NK-92 treated with Interleukin-12 subunit alpha and Interleukin-12 subunit beta, amount 100 ng/mL, for 24 hours (cell line): Measurements from ENCODE around the gene HOXA13.

Experiments
- DNase-seq: peaks from one replicate; lab custom pipeline; 2025; lab: John Stamatoyannopoulos, UW

Gene HOXA13

DNA sequence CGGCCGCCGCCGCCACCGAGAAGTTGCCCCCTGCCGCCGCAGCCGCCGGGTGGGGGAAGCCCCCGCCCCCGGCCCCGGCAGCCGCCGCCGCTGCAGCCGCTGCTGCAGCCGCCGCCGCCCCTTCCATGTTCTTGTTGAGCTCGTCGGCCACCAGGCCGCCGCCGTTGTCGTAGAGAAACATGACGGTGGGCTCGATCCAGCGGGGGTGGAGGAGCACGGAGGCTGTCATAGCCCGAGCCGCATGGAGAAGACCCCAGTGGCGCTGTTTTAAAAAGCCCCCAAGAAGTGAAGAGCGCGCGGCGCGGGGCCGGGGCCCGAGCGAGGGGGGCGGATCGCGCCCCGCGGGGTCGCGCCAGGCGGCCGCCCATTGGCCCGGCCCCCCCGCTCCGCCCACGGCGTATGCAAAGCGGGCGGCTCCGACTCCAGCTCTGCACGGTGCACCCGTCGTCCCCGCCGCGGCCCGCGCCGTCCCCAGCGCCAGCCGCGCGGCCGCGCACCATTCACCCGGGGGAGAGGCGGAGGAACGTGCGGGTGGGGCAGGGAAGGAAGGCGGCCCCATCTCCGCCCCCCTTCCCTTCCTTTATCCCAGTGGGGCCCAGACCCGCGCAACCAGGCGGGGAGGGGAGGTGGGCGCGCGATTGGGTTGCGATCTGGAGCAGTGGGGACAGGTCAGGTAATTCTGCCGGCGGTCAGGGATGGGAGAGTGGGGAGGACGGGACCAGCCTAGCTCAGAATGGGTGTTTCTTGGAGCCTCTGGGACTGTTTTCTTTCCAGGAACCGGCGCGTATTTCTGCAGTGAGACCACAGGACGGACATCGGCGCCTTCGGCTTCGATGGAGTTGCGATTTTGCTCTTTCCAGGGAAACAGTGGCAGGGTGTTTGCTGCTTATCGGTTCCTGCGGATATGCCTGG is at the start of gene HOXA13:
Gene HOXA13, minus strand, starts transcription at position 243 of the 912 bp plus-strand sequence. Its CDS starts 14 bp downstream, at position 229.
- DNase-seq, result no peak

DNA sequence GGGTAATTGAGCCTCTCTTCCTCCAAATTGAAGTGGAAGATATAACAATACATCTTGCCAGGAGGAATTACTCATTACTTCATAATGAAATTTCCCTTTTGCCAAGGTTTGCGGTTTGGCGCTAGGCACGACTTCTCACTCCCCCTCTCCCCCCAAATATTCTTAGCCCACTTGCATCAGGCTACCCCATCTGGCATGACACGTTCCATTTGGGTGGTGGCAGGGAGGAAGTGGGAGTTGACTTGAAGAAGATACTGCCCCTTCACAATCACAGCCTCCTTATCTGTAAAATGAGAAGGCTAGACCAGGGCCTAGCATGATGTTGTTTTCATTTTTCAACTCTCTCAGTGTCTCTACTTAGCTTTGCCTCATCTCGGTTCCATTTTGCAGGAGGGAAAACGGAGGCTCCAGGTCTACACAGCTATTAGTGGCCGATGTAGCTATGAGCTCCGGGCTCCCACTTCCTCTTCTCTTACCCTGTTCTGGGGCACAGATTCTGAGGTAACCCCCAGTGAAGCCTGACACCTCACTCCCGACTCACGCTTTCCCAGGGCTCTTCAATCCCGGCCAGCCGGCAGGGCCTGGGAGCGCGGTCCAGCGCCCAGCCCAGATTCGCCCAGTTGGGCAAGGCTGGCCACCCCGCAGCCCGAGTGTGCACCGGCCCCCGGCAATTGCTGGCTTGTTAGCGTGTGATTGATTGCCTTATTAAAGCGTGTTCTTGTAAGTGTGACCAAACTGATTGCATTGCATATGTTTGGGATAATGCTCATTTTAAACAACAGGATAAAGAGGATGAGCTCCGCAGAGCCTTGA is 49.2 kb upstream of the HOXA13 start:
- DNase-seq, result no peak

DNA sequence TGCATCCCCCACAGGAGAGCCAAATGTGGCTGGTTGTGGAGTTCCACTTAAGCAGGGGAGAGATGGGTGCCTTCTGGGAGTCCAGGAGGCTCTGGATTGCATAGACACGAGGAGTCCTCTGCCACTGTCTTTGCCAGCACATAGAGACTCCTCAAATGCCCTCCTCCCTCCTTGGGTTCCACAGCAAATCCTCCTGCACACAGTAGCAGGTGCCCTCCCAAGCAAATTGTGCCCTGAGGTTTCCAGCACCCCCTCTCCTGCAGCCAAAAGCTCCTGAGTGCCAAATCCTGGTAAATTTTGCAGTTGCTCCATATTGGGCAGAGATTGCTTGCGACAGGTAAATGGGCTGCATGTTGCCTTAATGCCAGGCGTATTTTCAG is 48.5 kb upstream of the HOXA13 start:
- DNase-seq, result no peak

DNA sequence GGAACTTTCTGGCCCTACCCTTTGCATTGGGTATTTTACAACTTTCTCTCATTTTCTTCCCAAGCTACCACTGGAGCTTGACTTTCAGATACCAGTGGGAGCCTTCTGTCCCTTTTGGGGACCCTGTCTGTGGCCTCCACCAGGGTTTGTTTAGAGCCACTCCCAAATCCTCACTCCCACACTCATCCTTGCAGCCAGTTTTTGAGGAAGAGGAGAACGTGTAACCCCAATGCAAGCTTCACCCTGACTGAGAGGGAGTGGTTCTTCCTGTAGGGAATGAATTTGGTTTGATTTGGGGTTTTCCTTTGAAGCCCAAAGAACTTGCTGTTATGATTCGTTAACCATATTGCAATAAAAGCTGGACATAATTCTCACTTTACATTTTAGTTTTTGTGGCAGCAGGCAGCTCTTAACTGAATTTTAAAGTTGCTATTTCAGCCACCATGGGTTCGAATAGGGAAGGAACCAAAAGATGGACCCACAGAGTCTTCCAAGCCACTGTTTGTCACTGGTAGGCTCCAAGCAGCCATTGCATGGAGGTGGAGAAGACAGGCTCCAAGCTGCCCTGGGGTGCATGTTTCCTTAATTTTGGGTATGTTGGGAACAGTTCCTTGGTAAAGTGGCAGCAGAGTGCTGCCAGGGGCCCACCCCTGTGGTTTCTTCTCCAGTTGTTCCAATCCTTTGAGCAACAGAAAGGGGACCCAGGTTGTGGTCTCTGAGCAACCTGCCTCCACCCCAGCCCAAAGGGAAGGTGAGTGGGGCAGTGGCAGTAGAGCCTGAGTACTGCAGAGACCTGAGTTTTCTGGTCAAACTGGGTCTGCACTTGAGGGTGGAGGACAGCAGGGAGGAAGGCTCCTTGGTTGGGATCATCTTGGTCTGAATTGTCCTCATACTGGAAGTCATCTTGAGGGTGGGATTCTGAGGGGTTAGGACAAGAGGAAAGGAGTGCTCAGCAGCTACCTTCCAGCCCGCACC is 47.8 kb upstream of the HOXA13 start:
- DNase-seq, result no peak

DNA sequence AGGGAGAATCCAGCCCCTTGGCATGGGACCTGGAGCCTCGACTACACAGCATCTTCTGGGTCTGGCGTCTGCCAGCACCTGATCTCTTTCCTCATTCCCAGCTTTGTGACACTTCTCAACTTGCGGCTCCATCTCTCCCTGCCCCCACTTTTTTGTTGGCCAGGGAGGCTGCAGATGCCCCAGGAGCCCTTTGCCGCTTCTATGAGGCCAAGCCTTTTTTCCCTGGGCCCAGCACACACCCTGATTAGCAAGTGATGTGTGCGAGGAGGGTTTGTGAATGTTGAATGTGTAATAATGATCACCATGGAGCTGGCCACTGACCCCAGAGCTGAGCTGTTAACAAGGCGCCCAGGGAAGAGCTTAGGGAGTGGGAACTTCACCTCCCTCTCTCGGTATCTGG is 47.1 kb upstream of the HOXA13 start:
- no peak for DNase-seq

DNA sequence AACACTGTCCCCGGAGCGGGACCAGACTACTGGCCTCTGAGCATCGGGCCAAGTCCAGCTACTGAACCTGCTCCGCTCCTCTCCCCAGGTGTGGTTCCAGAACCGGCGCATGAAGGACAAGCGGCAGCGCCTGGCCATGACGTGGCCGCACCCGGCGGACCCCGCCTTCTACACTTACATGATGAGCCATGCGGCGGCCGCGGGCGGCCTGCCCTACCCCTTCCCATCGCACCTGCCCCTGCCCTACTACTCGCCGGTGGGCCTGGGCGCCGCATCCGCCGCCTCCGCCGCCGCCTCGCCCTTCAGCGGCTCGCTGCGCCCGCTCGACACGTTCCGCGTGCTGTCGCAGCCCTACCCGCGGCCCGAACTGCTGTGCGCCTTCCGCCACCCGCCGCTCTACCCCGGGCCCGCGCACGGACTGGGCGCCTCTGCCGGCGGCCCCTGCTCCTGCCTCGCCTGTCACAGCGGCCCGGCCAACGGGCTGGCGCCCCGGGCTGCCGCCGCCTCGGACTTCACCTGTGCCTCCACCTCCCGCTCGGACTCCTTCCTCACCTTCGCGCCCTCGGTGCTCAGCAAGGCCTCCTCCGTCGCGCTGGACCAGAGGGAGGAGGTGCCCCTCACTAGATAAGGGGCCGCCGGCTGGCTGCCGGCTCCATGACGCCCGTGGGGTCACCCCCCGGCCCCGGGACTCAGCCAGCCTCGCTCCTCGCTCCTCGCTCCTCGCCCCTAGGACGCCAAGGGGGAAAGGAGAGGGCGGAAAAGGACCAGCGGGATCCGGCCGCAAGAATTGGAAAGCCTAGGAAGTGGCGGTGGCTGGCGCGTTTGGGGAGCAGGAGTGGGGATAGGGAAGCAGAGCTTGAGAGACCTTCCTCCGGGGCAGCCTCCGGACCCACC is 46.2 kb upstream of the HOXA13 start:
- DNase-seq, result no peak

DNA sequence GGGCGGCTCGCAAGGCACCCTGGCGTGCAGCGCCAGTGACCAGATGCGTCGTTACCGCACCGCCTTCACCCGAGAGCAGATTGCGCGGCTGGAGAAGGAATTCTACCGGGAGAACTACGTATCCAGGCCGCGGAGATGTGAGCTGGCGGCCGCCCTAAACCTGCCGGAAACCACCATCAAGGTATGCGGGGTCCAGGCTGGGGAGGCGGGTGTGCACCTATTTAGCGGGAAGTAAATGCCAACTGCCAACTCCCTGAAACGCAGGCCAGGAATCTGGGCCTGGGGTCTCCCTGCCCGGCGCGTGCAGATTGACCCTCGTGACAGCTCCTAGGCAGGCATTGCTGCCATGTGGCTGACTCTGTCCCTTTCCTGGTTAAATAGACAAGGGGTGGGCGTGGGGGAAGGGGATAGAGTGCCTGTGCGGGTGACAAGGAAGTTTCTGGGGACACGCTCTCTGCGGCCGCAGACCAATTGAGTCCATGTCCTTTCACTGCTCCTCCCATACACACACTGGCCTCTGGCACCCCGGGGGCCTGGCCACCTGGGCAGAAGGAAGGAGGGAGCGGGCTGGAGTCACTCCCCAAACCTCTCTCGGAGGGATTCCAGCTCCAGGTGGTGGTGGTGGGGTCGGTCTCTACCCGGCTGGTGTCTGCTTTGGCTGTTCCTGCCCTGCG is 45.4 kb upstream of the HOXA13 start:
- no peak for DNase-seq

DNA sequence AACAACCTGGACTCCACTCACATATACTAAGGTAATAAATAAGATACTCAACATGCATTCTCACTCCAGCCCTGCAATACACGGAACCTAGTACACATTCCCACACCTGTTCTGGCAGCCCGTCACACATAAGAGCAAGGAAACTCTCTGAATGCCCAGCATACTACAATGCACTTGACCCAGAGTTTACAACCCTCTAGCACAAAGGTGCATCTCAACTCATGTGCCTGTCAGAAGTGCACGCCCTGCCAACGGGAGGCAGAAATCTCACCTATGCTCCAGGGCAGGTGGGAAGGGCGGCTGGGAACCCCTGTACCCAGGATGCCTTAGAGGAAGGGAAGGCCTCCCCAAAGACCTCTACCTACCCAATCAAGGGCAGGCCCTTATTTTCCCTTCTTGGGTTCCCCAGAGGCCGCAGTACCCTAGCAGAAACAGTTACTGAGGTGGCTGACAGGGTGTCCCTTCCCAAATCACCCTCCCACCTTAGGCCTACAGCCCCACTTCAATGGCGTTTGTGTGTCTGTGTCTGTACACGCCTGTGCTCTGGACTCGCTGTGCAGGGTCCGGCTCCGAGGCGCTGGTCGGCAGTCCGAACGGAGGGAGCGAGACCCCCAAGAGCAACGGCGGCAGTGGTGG is 44.7 kb upstream of the HOXA13 start:
- no peak for DNase-seq

DNA sequence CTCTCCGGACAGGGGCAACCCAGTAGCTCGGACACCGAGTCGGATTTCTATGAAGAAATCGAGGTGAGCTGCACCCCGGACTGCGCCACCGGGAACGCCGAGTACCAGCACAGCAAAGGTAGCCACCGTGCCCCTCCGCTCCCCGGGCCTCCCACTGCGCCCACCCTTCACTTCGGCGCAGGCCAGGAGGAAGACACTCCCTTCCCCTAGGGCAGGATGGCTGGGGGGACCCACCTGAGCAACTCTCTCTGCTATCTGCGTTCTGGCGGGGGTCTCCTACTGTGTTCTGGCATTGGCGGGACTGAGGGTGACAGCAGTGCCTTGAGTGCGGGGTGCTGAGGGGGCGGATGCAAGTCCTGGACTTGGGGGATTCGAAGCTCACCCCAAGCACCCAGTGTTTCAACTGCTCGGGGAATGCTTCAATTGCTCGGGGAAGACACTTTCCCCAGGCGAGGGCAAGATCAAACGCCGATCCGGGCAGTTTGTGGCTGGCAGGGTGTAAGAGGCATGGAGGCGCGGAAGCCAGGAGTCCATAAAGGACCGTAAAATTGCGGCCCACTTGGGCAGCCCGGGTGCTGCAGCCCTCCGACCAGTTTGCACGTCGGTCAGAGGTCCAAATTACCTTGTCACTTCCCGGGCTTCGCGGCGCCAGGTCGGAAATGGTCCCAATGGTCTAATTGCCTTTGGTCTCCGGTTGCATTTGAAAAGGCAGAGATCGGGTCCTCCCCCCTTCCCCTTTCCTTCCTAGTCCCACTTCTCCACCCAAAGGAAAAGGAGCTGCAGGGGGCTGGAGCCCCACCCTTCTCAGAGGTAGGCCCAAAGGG is 43.7 kb upstream of the HOXA13 start:
- no peak for DNase-seq

DNA sequence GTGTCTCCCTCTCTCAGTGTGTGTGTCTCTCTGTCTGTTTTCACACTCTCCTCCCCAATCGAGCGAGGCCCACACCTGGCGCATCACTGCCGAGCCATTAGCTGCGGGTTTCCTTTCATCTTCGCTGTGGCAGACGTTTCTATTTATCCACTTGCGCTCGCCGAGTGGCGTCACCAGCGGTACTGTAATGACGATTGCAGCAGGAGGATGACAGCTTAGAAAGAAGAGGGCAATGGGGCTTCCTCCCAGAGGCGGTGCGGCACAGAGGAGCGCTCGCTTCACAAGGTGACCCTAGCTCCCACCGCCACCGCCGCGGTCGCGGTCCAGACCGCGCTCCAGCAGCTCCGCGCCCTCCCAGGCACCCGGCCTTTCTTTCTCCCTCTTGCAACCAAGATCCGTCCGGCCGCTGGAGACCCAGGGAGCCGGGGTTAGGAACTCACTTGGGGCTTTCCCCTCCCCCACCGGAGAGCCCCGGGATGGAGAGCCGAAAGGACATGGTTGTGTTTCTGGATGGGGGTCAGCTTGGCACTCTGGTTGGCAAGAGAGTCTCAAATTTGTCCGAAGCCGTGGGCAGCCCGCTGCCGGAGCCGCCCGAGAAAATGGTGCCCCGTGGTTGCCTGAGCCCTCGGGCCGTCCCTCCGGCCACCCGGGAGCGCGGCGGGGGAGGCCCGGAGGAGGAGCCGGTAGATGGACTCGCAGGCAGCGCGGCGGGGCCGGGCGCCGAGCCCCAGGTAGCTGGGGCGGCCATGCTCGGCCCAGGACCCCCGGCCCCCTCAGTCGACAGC is 42.9 kb upstream of the HOXA13 start, which contains the start of gene EVX1:
Gene EVX1, plus strand, starts transcription at position 248 of the 785 bp plus-strand sequence. Its CDS starts 229 bp downstream, at position 477.
- DNase-seq, result no peak

DNA sequence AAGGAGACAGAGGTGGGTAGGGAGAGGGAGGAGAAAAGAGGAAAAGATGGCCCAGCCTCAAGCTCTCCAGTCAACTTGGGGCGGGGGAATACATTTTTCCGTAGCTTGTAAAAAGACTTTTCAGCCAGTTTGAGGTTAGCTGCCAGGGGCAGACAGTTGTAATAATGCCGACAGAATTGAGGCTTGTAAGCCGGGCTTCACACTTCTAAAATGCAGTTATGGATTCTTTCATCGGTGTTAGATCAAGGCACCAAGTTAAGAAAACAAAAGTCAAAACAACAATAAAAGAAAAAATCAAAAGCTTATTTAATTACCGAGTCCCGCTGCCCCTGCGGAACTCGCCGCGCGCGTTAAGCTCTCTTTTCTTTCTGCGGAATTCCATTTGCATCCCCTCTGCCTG is 42.3 kb upstream of the HOXA13 start:
- no peak for DNase-seq

DNA sequence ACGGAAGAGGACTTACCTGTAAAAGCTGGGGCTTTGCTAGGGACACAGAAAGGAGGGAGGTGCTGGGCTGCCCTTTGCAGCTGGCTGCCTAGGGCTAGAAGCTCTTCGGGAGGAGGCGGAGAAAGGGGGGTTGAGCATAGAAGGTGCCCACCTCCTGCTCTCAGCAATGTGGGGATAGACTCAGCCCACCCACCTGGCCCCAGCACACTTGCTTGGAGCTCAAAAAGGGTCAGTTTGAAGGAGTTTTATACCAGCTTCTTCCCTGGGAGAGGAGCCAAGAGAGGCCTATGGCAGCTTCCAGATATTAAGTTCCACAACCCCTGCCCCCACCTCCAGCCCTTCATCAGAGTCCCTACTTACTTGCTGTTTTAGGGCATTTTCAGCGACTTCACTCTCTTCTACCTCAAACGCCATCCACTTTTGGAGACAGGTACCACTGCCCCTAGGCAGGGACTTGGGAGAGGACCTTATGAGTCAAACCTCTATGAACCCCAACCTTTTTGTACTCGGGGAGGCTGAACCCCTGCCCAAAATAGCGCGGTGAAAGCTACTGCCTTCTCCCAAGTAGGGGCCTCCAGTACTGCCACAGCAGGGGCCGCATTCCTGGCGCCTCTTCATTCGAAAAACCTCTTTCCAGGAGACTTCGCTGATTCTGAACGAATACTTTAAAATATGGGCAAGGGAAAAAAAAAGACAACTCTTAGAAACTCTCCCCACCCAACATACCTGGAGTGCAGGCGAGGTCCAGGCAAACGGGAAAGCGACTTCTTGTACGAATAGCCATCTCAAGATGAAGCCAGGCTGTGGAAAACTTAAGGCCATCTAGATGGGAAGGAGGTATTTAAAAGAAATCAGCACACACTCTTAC is 41.5 kb upstream of the HOXA13 start:
- no peak for DNase-seq

DNA sequence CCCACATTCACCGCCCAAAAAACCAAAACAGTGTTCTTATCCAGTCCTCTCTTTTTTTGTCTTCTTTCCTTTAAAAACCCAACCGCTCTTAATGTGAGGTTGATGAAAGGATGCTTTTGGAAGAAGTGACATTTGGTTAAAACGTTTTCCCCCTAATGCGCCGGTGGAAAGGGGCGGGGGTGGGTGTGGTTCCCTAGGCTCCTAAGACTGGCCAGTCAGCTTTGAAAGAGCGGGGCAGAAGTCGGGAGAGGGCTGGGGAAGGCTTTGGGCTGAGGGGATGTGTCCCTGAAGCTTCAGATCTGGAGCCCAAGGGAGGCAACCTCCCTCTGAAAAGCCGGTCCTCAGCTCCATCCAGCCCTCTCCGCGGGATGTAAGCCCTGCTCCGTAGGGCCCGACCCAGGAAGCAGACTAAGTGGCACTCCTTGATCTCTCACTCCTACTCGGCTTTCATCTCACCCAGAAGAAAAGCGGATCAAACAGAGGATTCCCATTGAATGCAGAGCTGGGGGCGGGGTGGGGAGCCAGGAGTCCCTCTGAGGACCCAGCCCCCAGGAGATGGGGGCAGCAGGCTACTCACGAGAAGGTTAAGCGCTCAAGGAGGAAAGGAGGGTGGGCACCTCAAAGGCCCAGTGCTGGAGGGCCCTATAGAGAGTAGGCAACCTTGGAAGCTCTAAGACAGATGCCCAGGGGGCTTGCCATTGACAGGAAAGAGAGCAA is 40.3 kb upstream of the HOXA13 start:
- DNase-seq, result no peak

DNA sequence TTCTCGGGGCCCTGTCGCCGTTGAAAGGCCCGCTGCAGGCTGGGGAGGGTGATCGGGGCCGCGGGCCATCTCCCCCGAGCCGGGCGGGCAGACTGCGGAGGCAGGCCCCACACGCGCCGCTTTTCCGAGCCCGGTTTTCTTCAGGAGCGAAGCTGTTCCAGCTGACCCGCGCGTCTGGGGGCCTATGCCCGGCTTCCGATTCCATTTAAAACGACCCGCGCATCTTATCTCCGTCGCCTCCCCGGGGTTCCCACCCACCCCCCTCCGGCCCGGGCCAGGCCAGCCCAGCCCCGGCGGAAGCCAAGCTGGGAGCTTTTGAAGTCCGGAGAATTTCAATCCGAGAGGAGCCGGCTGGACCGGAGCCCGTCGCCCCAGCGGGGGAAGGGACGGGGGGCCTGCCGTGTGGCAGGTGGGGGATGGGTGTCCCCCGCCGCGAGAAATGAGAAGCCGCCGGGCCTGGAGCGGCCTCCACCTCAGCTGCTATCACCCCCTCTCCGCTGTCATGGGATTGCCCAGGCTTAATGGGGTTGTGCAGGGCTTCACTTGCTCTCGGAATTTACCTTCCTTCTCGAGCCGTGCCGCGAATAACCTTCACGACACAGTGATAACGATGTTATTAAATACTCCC is 39.6 kb upstream of the HOXA13 start:
- no peak for DNase-seq

DNA sequence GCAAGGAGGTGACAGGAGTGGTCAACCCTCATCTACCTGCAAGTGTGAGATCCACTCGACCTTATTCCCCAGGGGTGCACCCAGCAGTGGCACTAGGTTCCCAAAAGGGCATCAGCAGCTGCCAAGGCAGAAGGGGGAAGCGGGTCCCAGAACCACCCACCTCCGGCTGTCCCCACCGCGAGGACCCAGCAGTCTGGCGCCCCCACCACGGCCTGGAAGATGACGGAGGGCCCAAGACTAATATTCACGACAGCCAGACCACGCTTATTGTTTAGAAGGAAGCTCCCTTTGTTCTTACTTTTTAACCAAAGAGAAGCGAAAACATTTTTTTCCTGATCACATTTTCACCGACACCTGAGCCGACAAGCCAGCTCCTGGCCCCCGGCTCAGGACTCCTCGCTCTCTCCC is 39.1 kb upstream of the HOXA13 start:
- DNase-seq, result no peak
